Nephron progenitor cell (in vitro differentiated cells): ENCODE results near the gene RAB11FIP3.

Experiments
- DNase-seq: peaks from one replicate; pipeline ENCODE4 v3.0.0; 2021
- H3K27ac Mint-ChIP-seq: 2 replicates; pipeline ENCODE4 v1.8.0; 2021; ENCODE audit warnings: mild to moderate bottlenecking, moderate library complexity, mixed read lengths
- H3K27me3 Mint-ChIP-seq: 2 replicates; pipeline ENCODE4 v1.8.0; 2021; ENCODE audit warnings: mild to moderate bottlenecking, low read depth, mixed read lengths; ENCODE audit not compliant: poor library complexity
- H3K36me3 Mint-ChIP-seq: 2 replicates; pipeline ENCODE4 v1.8.0; 2021; ENCODE audit warnings: low read depth, mixed read lengths
- H3K4me1 Mint-ChIP-seq: 2 replicates; pipeline ENCODE4 v1.8.0; 2021; ENCODE audit warnings: mixed read lengths
- H3K4me3 Mint-ChIP-seq: 2 replicates; pipeline ENCODE4 v1.8.0; 2021; ENCODE audit warnings: mild to moderate bottlenecking, moderate library complexity, mixed read lengths
- H3K9me3 Mint-ChIP-seq: 2 replicates; pipeline ENCODE4 v1.8.0; 2021; ENCODE audit warnings: mild to moderate bottlenecking, moderate library complexity, mixed read lengths
- TF ChIP-seq, protein P1 (sequence below): fragments of 200-600 bp; sonication (generic); IDR thresholded peaks from 2 replicates; pipeline ENCODE4 v1.5.0; 2021; ENCODE audit warnings: antibody characterized with exemption

The RAB11FIP3 gene

DNA sequence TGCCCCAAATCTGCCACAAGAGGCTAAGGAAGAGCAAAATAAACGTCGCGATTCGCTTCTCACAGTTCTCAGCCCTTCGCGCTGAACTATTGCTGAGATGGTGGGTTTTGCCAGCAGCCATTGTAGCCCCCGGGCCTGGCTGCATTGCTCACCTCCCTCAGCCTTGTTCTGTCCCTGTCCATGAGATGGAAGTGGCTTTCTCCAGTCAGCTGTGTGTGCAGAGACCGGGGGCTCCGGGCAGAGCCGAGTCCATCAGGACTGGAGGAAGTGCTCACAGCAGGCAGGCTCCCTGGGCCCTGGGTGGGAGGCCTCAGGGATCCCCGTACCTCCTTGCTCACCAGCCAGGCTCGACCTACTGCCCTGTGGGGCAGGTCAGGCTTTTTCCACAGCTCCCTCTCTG lies 74.5 kb downstream of the RAB11FIP3 start:
- Mint-ChIP-seq H3K9me3 (no peaks in the 10 kb centered on the region), H3K27ac (peak overlapping the region; percentile 92), H3K36me3 (peaks cover 36% of the 10 kb centered on the region), H3K4me3 (no peak overlapping the region), H3K27me3 (peaks cover 2% of the 10 kb centered on the region), H3K4me1 (peaks cover 11% of the 10 kb centered on the region)
- no peak for DNase-seq
- TF ChIP-seq, protein P1, sequence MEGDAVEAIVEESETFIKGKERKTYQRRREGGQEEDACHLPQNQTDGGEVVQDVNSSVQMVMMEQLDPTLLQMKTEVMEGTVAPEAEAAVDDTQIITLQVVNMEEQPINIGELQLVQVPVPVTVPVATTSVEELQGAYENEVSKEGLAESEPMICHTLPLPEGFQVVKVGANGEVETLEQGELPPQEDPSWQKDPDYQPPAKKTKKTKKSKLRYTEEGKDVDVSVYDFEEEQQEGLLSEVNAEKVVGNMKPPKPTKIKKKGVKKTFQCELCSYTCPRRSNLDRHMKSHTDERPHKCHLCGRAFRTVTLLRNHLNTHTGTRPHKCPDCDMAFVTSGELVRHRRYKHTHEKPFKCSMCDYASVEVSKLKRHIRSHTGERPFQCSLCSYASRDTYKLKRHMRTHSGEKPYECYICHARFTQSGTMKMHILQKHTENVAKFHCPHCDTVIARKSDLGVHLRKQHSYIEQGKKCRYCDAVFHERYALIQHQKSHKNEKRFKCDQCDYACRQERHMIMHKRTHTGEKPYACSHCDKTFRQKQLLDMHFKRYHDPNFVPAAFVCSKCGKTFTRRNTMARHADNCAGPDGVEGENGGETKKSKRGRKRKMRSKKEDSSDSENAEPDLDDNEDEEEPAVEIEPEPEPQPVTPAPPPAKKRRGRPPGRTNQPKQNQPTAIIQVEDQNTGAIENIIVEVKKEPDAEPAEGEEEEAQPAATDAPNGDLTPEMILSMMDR, result no peak

GRCh38 chr16:500709-501108 lies 75.3 kb downstream of the RAB11FIP3 start:
- no peak overlapping the region for H3K27ac Mint-ChIP-seq
- peaks cover 5% of the 10 kb centered on the region for H3K27me3 Mint-ChIP-seq
- no peak for DNase-seq
- peaks cover 13% of the 10 kb centered on the region for H3K4me1 Mint-ChIP-seq
- H3K4me3 Mint-ChIP-seq, result no peak overlapping the region
- peaks cover 30% of the 10 kb centered on the region for H3K36me3 Mint-ChIP-seq
- no peaks in the 10 kb centered on the region for H3K9me3 Mint-ChIP-seq
- TF ChIP-seq, protein P1, result no peak

DNA sequence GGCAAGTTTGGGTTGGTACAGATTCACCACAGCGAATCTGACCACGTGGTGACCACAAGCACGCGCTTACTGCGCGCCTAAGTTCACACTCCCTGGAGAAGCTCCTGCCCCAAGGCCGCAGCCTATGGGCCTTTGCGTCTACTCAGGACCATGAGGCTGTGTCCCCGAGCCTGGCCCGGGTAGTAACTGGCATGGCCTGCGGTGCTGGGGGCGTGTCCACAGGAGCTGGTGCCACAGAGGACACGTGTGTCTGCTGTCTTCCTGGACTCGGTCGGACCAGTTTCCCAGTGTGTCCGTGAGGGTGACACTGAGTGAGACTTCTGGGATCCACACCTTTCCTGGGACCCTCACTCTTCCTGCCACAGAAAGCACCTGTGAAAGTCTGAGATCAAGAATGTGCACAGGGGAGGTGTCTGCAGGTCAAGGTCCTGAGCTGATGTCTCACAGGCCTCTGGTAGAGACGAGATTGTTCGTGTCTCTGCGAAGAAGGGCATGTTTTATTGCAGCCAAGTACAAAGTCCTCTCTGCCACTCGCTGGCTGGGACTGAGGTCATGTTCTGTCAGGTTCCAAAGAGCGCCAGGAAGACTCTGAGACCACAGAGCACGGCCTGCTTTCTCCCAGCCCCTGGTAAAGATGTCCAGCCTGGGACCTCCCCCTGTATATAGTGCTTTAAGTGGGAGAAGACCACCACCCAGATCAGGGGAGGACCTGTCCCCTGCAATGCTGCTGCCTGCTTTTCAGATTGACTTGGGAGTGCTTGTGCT lies 76.9 kb downstream of the RAB11FIP3 start:
- peaks cover 7% of the 10 kb centered on the region for H3K27me3 Mint-ChIP-seq
- DNase-seq, result no peak
- TF ChIP-seq, protein P1, result no peak
- no peaks in the 10 kb centered on the region for H3K9me3 Mint-ChIP-seq
- H3K4me1 Mint-ChIP-seq, result peaks cover 18% of the 10 kb centered on the region
- H3K36me3 Mint-ChIP-seq, result peaks cover 24% of the 10 kb centered on the region
- no peak overlapping the region for H3K4me3 Mint-ChIP-seq
- peak overlapping the region; percentile 91 for H3K27ac Mint-ChIP-seq

- H3K36me3 Mint-ChIP-seq, result peaks cover 28% of the 10 kb centered on the region
- DNase-seq, result no peak
- TF ChIP-seq, protein P1, result no peak
- no peak overlapping the region for H3K4me3 Mint-ChIP-seq
- H3K9me3 Mint-ChIP-seq, result no peaks in the 10 kb centered on the region
- peaks cover 29% of the 10 kb centered on the region for H3K4me1 Mint-ChIP-seq
- H3K27me3 Mint-ChIP-seq, result peaks cover 7% of the 10 kb centered on the region
- H3K27ac Mint-ChIP-seq, result no peak overlapping the region
Observed at GRCh38 chr16:503150-504071, 78.0 kb downstream of the RAB11FIP3 start.

DNA sequence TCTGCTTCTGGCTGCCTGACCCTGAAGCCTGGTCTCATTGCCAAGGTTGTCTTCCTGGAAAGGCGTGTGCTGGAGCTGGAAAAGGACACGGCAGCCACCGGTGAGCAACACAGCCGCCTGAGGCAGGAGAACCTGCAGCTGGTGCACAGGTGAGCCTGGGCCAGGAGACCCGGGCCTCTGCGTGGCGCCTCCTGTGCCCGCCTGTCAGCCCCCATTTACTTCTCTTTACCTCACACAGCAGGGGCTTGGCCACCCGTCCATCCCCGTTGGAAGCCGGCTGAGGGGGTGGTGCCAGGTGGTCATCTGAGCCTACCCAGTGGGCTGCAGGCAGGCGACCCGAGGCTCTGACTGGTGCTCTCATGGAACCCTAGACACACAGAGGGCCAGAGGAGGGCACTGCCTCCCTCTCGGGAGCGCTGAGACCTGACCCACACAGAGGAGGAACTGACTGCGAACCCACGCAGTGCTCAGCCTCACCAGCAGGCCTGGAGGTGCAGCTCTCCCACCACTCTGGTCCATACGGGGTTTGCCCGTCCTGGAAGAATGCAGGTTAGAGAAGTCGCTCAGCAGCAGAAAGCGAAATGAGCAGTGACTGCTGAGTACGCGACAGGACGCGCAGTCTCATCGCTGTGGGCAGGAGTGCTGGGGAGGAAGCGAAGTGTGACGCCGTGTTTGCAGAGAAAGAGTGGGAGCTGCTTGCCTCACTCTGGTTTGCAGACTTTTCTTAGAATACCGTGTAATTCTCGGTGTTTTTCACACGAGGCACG lies 80.2 kb downstream of the RAB11FIP3 start:
- no peak for DNase-seq
- no peak overlapping the region for H3K4me3 Mint-ChIP-seq
- H3K27ac Mint-ChIP-seq, result peak overlapping the region; percentile 33
- TF ChIP-seq, protein P1, result no peak
- H3K9me3 Mint-ChIP-seq, result no peaks in the 10 kb centered on the region
- H3K36me3 Mint-ChIP-seq, result peaks cover 36% of the 10 kb centered on the region
- H3K4me1 Mint-ChIP-seq, result peaks cover 34% of the 10 kb centered on the region
- peaks cover 7% of the 10 kb centered on the region for H3K27me3 Mint-ChIP-seq
